Caki2 (cell line): ENCODE results near the gene SF3B5. TPM values are rescaled to one million over a fixed set of nuclear protein-coding genes. Genes with fewer than 3 reads are reported as not detected.
"Not testable (repeated sequence)": the region's sequence is repeated elsewhere in the genome, so short reads cannot be mapped to it uniquely, and the experiment has no call there.

Source experiments
- DNase-seq: peaks from one replicate; pipeline ENCODE4 v3.0.0-alpha.2; 2015; ENCODE audit warnings: low read depth
- in situ Hi-C: cut with HindIII; loops from 2 replicates; pipeline ENCODE4 v1.10.0; 2016; ENCODE audit warnings: low sequenced_read_pairs, low pct_unique_long_range_greater_than_20kb, mixed read lengths
- total RNA-seq: library from RNA; depleted of rRNA; stranded (reverse); fragments of >200 nt; shearing (Covaris generic); gene quantifications from 2 replicates; pipeline ENCODE4 v1.2.3, GENCODE V29; 2014; ENCODE audit warnings: low replicate concordance

The SF3B5 gene
- total RNA-seq, 1 experiment from 2014 or later: 156 TPM

DNA sequence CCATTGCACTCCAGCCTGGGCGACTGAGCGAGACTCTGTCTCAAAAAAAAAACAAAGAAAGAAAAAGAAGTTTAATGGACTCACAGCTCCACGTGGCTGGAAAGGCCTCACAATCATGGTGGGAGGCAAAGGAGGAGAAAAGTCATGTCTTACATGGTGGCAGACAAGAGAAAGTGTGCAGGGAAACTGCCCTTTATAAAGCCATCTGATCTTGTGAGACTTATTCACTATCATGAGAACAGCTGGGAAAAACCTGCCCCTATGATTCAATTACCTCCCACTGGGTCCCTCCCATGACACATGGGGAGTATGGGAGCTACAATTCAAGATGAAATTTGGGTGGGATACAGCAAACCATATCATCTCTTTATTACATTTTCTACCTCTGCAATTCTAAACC, 25.9 kb downstream of the SF3B5 start:
- DNase-seq: no peak
- in situ Hi-C loops: no loop called here

DNA sequence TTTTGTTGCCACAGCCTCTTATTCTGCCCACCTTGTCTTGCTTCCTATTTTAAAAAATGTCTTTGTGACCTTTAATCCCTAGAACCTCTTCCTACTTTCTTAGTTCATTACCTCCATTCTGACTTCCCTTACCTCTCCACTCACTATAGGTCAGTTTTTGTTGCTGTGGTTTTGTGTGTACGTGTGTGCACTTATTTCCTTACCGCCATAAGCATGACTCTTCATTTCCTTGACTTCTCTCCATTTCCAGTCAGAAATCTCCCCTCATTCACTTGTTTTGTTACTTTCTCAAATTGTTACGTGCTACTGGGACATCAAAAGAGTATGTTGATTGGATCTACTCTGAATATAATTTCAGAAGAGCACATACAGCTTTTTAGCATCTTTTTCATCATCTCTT, 26.6 kb downstream of the SF3B5 start:
- DNase-seq: no peak
- in situ Hi-C loops: no loop called here

- in situ Hi-C loops: no loop called here
- DNase-seq: no peak
Observed at GRCh38 chr6:144066741-144067484, 28.5 kb downstream of the SF3B5 start.

DNA sequence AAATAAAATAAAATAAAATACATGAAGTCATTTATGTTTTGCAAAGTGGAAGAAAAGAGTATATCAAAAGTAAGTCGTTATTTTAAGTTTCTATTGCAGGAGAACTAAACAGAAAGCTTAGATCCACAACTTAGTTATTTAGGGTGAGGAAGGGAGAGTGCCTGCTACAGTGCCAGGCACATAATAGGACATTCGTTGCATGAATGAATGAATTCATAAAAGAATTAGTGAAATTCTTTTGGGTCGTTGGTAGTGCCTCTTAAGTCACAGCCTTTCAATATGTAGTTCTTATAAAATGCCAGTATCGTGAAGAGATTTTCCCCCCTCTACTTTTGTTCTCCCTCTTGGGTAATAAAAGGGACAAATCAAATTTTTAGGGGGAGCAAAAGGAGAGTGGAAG, 29.1 kb downstream of the SF3B5 start:
- DNase-seq: no peak
- in situ Hi-C loops: no loop called here

DNA sequence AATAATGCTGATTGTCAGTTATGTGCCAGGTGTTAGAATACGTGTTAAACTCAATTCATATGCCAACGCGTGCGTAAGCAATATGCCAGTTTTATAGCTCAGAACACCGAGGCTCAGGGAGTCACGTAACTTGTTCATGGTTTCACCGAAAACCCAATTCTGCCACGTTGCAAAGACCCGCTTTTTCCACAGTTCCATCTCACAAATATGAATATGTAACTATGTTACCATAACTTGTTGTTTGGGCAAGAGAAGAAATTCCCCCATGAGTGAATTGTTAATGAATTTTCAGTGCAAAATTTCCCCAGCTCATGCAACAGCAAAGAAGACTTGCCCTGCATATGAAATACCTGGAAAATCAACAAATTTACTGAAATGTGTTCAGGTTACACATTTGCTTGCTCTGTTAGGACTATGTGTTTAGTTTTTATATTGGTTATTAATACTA, 30.1 kb downstream of the SF3B5 start:
- in situ Hi-C loops: no loop called here

DNA sequence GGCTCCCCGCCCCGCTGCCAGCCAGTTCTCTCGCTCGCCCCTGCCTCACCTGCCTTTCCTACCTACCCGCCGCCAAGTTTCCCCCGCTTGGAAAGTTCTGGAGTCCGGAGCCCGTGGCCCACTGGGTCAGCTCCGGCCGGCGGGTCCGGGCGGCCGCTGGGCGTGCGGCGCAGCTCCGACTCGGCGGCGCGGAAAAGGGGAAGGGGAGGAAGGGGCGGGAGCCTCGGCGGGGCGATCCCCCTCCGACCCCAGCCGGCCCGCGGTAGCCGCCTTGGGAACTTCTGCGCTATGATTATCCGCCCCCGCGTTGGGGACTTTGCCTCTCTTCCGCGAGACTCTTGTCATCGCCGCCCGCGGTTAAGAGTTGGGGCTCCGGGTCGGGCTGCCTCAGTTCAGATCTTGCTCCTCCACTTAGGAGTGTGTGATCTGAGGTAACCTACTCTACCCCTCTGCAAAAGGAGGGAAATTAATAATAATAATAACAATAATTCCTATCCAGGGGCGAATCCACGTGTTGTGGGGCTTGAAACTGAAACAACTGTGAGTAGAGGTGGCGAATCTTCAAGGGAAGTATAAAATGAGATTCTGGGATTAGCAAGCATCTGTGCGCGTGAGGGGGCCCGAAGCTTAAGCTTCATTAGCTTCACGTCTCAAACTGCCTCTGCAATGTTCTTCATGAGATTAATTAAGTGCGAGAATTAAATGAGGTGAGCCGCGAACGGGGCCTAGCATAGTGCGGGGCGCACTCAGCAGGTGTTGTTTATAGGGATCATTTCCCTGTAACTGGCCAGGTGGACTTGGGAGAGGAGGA, 30.8 kb downstream of the SF3B5 start:
- in situ Hi-C loops: no loop called here
- no peak for DNase-seq

More for the DNA sequence above, 30.1 kb downstream of the SF3B5 start:
- no peak for DNase-seq

DNA sequence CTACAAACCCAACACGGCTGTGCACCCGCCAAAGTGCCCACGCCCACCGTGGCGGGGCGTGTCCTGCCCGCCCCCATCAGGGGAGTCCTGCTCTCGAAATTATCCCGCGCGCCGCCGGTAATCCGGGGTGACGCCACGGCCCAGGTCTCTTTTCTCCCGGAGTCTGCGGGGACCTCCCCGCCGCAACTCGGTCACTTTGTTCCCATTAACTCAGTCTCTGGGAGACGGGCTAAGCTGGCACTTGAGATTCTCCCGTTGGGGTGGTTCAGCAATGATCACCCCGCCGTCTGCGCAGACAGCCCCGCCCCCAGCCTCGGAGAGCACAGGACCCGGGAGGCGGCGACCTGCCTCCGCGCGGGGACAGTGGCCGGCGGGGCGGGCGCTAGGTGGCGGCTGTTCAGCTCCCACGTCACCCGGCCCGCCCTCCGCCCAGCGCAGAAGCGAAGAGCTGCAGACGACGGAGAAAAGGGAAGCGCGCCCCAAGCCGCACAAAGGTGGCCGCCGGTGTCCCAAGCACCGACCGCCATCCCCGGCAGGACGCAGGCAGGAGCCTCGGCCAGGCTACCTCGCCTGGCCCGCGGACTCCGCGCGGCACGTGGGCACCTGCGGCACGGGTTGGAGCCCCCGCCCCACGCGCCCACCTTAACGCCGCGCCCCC, 31.5 kb downstream of the SF3B5 start:
- in situ Hi-C loops: no loop called here
- peak; percentile 71 for DNase-seq

DNA sequence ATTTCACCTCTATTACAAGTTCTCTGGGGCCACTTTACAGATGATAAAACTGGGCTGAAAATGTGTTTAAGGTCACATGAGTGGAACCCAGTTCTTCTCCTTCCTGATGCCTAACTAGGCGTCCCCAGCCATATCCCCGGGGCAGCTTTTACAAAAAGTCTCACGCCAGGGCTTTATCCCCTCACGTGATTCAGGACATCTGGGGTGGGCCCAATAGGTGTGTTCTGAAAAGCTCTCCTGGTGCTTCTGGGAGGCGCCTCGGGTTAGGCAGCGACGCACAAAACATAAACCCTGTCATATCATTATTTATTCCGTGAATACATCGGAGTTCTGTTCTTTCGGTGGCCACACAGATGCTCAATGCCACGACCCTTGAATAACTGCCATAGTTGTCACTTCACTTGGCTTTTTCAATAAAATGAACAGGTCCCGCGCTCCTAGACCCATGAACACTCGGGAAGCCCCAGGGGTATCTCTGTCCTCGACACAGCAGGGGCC, 32.1 kb downstream of the SF3B5 start:
- in situ Hi-C loops: no loop called here
- no peak for DNase-seq

DNA sequence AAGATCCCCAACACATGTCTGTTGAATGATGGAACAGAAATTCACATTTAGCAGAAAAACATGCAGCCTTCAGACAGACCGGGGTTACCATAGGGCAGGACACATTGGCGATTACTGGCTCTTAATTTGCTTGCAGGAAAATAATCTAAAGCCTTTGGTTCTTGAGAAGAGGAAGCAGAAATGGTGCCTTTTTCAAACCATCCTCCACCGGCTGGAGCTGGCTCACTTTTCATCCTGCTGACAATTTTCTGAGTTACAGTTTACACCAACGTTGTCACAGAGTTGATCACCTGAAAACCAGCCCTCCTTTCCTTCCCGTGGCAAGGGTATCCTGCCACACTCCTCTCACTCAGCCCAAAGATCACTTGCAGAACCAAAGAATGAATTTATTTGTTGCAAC, 32.6 kb downstream of the SF3B5 start:
- no peak for DNase-seq
- in situ Hi-C loops: no loop called here

DNA sequence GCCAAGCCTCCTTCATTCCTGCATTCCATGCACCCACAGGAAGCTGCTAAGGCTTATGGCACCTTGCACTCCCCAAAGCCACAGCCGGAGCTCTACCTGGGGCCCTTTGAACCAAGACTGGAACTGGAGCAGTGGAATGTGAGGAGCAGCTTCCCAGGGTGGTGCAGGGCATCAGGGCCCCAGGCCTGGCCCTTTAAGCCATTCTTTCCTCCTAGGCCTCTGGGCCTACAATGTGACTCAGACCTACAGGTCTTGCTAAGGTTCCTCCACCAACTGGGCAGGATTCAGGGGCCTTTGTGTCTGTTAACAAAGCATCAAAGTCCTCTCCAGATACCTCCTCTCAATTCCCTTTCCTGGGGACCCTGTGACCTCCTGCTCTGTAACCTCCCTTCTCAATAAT, 36.2 kb downstream of the SF3B5 start:
- in situ Hi-C loops: no loop called here
- no peak for DNase-seq

DNA sequence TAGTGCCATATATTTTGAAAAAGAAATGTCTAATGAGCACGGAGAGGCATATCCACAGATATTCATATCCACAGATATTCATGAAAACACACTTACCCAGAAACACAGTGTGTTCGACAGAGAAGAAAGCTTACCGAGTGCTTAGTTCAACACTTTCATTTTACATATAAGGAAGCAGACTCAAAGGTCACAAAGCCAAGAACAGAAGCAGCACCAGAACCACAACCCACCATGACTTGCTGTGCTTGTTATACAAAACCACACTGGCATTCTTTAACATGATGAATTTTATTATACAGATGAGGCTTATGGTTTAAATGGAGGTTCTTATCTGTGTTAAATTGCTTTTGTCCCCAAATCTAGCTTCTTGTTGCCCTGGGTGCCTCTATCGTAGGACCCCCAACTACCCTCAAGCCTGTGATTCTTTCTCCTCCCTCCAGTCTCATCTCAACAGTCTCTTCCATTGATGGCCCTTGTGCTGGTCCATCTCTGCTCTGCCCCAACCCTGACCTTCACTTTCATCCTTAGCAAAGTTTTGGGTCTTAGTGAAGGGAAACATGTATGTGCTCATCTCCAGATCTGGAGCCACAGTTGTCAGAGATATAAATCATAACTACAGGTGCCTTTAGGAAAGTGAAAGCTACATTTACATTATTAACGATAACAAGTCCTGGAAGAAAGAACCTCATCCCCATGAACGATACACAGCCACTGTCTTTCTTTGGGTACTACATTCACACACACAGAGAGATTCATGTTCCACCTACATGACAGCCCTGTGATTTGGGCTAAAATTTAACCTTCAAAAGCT, 40.0 kb downstream of the SF3B5 start:
- in situ Hi-C loops: no loop called here
- DNase-seq: no peak

DNA sequence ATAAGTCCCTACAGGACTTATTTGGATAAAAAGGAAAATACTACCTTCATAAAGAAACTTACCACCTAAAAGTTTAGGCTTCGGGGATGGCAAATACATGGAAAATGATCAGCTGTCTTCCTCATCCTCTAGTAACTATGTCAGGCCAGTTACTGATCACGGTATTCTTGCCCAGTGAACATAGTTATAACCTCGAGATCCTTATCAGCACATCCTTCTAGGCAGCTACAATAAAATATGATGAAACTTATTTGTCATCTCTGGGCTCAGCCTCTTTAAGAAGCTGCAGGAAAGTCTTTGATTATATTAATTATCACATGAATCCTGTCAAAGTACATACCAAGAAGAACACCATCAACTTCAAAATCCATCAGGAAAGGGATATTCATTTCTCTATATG, 41.8 kb downstream of the SF3B5 start:
- in situ Hi-C loops: no loop called here
- no peak for DNase-seq

DNA sequence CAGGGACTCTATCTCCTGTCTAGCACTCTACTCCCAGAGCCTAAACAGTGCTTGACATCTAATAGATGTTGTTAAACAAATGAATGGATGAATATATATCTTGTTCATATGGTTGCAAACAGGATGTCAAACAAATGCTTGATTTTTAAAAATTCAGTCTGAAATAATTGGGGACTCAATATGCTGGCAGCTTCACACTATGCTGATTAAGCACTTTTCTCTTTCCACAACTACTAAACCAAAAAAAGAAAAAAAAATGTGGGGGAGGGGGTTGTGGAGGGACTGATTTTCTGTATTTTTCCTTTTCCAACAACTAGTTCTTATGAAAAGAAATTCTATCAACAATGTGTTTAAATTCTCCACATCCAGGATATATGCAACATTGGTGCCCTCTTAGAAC, 42.9 kb downstream of the SF3B5 start:
- in situ Hi-C loops: no loop called here
- DNase-seq: no peak

DNA sequence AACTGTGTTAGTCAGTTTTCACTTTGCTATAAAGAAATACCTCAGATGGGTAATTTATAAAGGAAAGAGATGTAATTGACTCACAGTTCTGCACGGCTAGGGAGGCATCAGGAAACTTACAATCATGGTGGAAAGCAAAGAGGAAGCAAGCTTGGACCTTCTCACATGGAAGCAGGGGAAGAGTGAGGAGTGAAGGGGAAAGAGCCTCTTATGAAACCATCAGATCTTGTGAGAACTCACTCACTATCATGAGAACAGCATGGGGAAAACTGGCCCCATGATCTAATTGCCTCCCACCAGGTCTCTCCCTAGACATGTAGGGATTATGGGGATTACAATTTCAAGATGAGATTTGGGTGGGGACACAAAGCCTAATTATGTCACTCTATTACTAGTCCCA, 46.0 kb downstream of the SF3B5 start:
- in situ Hi-C loops: no loop called here
- DNase-seq: no peak

DNA sequence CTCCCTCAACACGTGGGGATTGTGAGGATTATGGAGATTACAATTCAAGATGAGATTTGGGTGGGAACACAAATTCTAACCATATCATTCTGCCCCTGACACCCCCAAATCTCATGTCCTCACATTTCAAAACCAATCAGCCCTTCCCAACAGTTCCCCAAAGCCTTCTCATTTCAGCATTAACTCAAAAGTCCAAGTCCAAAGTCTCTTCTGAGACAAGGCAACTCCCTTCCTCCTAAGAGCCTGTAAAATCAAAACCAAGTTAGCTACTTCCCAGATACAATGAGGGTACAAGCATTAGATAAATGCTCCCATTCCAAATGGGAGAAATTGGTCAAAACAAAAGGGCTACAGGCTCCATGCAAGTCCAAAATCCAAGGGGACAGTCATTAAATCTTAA, 47.7 kb downstream of the SF3B5 start:
- in situ Hi-C loops: no loop called here
- DNase-seq: no peak

GRCh38 chr6:144046672-144047071, 48.7 kb downstream of the SF3B5 start:
- DNase-seq, in situ Hi-C loops: not testable (repeated sequence)

DNA sequence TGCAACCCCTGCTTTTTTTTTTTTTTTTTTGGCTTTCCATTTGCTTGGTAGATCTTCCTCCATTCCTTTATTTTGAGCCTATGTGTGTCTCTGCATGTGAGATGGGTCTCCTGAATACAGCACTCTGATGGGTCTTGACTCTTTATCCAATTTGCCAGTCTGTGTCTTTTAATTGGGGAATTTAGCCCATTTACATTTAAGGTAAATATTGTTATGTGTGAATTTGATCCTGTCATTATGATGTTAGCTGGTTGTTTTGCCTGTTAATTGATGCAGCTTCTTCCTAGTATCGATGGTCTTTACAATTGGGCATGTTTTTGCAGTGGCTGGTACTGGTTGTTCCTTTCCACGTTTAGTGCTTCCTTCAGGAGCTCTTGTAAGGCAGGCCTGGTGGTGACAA, 50.4 kb downstream of the SF3B5 start:
- DNase-seq, in situ Hi-C loops: not testable (repeated sequence)
